Fibroblast of villous mesenchyme (primary cell): ENCODE data around the gene SLC7A6. TPM values are rescaled to one million over a fixed set of nuclear protein-coding genes. Genes with fewer than 3 reads are reported as not detected.
A peak's percentile ranks its signal among the peaks of the same experiment; 100 is the strongest.

Source experiments
- DNase-seq: peaks from one replicate; pipeline ENCODE4 v3.0.0-alpha.2; 2010; ENCODE audit warnings: low read depth
- H3K4me3 ChIP-seq: 2 replicates; pipeline ENCODE4 v1.5.1; 2011; ENCODE audit warnings: low read depth, mild to moderate bottlenecking, low read length
- total RNA-seq: library from RNA; depleted of rRNA; stranded (reverse); fragments of >200 nt; gene quantifications from 2 replicates; pipeline ENCODE4 v1.2.3, GENCODE V29; 2012
- TF ChIP-seq, protein P1 (sequence below): IDR thresholded peaks from 2 replicates; pipeline ENCODE4 v1.5.1; 2012; ENCODE audit warnings: low read depth, mild to moderate bottlenecking, low read length; ENCODE audit not compliant: insufficient read depth

Gene SLC7A6
- total RNA-seq, 1 donor, result 49.7 TPM

DNA sequence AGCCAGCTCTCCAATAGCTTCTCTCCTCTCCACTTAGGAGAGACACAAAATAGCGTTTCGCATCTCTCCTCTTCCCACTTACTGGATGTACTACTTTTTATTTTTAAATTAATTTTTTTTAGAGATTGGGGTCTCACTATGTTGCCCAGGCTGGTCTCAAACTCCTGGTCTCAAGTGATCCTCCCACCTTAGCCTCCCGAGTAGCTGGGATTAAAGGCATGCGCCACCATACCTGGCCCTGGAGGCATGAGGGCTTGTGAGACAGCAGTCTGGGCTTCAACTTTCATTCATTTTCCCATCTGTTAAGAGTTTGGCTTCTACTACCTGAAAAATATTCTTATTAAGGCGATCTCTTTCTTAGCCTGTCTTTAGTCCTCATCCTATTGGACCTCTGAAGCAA is 28.1 kb downstream of the SLC7A6 start:
- no peak for DNase-seq
- TF ChIP-seq, protein P1, sequence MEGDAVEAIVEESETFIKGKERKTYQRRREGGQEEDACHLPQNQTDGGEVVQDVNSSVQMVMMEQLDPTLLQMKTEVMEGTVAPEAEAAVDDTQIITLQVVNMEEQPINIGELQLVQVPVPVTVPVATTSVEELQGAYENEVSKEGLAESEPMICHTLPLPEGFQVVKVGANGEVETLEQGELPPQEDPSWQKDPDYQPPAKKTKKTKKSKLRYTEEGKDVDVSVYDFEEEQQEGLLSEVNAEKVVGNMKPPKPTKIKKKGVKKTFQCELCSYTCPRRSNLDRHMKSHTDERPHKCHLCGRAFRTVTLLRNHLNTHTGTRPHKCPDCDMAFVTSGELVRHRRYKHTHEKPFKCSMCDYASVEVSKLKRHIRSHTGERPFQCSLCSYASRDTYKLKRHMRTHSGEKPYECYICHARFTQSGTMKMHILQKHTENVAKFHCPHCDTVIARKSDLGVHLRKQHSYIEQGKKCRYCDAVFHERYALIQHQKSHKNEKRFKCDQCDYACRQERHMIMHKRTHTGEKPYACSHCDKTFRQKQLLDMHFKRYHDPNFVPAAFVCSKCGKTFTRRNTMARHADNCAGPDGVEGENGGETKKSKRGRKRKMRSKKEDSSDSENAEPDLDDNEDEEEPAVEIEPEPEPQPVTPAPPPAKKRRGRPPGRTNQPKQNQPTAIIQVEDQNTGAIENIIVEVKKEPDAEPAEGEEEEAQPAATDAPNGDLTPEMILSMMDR, result no peak
- no peak overlapping the region for H3K4me3 ChIP-seq

GRCh38 chr16:68296291-68296690 is 32.0 kb downstream of the SLC7A6 start:
- no peak overlapping the region for H3K4me3 ChIP-seq
- TF ChIP-seq, protein P1, result no peak
- DNase-seq, result no peak

GRCh38 chr16:68296693-68297092 is 32.4 kb downstream of the SLC7A6 start:
- H3K4me3 ChIP-seq, result no peak overlapping the region
- TF ChIP-seq, protein P1, result no peak
- DNase-seq, result no peak

- TF ChIP-seq, protein P1, result no peak
- no peak for DNase-seq
- no peak overlapping the region for H3K4me3 ChIP-seq
Measured at GRCh38 chr16:68297908-68298307, 33.6 kb downstream of the SLC7A6 start.

DNA sequence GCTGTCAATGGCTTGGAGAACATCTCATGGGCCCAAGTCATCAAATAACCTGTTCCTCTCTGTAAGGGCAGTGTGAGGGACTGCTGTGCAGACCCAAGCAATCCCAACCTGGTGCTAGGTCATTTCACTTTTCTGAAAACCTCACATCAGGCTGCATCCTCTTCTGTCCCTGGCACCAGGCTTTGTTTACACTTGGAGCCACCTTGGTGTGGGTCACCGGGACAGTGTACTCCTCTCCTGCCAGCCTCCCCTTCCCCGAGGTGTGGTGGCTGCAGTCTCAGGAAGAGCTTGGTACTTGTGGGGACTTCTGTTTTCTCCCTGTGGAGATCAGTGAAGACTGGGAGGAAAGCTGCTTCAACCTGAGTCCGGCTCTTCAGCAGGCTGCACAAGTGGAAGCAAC is 34.0 kb downstream of the SLC7A6 start:
- H3K4me3 ChIP-seq, result no peak overlapping the region
- DNase-seq, result no peak
- TF ChIP-seq, protein P1, result no peak

DNA sequence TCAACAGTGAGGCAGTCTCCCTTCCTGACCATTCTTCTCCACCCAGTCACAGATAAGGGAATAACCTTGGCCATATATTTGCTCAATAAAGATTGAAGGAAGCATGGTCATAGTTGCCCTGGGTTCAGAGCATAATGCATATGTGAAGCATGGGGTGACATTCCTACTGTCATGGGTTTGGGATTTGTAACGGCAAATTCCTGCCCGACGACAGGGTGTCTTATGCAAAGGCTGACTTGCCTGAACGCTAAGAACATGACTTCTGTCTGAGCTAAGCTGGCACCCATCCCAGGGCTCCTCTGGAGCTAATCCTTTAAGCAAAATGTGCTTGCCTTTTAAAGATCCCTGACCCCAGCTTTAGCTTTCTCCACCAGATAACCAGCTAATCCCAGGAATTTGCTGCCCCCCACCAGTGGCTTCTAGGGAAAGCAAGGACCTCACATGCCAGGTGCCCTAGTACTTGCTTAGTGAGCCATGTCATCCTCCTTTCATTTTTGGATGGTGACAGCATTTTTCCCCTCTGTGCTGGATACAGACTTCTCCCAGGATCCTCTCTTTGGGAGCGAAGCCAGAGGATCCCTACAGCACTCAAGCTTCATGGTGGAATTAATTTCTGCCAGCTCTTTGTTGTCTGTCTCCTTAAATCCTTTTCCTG is 34.7 kb downstream of the SLC7A6 start:
- DNase-seq, result peak; percentile 92
- H3K4me3 ChIP-seq, result no peak overlapping the region
- TF ChIP-seq, protein P1, result no peak
